ENCODE measurements around the gene ZNF750.

The ZNF750 gene

DNA sequence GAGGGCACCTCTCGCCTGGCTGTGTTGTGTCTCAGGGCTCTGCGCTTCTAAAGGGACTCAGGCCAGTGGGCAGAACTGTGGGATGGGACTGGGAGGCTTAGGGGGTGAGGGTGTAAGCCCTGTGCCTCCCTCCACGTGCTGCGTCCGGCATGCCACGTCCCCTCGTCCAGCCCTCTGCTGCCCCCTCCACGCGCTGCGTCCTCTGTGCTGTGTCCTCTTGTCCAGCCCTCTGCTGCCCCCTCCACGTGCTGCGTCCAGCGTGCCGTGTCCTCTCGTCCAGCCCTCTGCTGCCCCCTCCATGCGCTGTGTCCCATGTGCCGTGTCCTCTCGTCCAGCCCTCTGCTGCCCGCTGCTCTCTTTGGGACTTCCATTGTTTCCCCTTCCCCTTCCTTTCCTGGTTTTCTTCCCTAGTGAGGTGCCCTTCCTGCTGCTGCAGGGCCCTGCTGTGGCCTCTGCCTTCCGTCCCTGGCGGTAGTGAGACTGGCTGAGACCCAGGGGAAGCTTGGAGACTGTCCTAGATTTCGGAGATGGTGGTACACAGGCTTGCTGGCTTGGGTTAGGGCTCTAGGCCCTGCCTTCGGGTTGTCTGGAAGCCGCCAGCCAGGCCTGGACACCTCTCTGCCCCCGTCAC, 6.4 kb upstream of the ZNF750 start:
- TF ChIP-seq, protein P1, sequence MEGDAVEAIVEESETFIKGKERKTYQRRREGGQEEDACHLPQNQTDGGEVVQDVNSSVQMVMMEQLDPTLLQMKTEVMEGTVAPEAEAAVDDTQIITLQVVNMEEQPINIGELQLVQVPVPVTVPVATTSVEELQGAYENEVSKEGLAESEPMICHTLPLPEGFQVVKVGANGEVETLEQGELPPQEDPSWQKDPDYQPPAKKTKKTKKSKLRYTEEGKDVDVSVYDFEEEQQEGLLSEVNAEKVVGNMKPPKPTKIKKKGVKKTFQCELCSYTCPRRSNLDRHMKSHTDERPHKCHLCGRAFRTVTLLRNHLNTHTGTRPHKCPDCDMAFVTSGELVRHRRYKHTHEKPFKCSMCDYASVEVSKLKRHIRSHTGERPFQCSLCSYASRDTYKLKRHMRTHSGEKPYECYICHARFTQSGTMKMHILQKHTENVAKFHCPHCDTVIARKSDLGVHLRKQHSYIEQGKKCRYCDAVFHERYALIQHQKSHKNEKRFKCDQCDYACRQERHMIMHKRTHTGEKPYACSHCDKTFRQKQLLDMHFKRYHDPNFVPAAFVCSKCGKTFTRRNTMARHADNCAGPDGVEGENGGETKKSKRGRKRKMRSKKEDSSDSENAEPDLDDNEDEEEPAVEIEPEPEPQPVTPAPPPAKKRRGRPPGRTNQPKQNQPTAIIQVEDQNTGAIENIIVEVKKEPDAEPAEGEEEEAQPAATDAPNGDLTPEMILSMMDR (IDR thresholded peaks at IDR 0.05; ENCODE audit: insufficient read depth, low read depth, low read length, missing control alignments) = no peak
- H3K4me3 ChIP-seq (ENCODE audit: low read depth, low read length) = no peak overlapping the region
- no peak for DNase-seq (ENCODE audit: low read depth)

DNA sequence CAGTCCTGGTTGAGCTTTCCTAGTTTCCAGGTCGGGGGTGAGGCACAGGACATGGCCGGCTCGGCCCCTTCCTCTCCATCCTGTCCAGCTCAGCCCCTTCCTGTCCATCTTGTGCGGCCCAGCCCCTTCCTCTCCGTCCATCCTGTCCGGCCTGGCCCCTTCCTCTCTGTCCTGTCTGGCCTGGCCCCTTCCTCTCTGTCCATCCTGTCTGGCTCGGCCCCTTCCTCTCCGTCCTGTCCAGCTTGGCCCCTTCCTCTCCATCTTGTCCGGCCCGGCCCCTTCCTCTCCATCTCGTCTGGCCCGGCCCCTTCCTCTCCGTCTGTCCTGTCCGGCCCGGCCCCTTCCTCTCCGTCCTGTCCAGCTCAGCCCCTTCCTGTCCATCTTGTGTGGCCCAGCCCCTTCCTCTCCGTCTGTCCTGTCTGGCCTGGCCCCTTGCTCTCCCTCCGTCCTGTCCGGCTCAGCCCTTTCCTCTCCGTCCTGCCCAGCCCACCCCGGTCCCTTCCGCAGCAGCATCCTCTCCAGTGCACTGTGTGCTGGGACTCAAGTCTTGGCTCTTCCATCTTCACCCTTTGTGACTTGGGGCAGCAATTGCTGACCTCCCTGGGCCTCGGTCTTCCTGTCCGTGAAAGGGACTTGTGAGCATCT, 5.5 kb upstream of the ZNF750 start:
- DNase-seq (ENCODE audit: low read depth) = no peak
- H3K4me3 ChIP-seq (ENCODE audit: low read depth, low read length) = no peak overlapping the region
- TF ChIP-seq, protein P1 (IDR thresholded peaks at IDR 0.05; ENCODE audit: insufficient read depth, low read depth, low read length, missing control alignments) = no peak

DNA sequence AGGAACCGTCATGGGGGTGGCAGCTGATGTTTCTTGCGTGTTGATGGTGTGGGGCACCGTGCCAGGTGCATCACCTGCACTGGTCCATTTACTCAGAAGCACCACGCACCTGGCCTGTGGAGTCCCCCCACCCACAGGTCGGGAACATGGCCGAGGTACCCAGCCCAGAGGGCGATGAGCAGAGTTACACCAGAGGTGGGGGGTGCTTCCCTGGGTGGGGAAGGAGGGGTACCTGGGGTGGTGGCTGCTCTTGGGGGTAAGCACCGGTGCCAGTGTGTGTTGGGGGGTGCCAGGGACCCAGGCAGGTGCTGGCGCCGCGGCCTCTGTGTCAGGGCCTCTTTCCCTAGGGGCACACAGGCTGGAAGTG, 5.0 kb upstream of the ZNF750 start:
- DNase-seq (ENCODE audit: low read depth) = no peak
- no peak overlapping the region for H3K4me3 ChIP-seq (ENCODE audit: low read depth, low read length)
- TF ChIP-seq, protein P1 (IDR thresholded peaks at IDR 0.05; ENCODE audit: insufficient read depth, low read depth, low read length, missing control alignments) = no peak

DNA sequence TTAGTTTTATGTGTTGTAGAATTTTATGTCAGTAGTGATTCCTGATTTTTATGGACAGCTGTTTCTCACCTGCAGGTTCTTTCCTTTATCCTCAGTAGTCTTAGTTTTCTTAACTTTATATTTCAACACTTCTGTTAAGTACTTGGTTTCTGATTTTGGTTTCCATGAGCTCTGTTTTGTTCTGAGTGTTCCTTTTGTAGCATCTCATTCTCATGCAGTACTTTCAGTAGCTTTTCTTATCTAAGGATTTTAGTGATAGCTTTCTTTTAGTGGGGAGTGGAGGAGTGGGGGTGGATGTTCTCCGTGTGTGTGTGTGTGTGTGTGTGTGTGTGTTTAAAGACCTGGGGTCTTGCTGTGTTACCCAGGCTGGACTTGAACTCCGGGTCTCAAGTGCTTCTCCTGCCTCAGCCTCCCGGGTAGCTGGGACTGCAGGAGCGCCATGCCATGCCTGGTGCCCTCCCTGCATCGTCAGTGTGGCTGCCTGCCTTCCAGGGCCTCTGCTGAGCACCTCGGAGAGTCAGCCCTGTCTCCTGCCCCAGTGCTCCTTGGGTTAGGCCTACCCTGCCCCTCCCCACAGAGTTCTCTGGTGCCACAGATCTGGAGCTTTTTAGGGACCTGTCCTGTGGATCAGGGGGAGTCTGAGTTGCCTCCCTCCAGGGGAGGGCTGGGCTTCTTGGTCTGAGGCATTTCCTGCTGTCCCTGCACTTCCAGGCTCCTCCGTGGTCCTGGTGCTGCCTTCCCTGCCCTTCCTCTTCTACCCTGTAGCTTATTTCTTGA, 4.3 kb upstream of the ZNF750 start:
- TF ChIP-seq, protein P1 (IDR thresholded peaks at IDR 0.05; ENCODE audit: insufficient read depth, low read depth, low read length, missing control alignments) = no peak
- peak; percentile 46 for DNase-seq (ENCODE audit: low read depth)
- no peak overlapping the region for H3K4me3 ChIP-seq (ENCODE audit: low read depth, low read length)

DNA sequence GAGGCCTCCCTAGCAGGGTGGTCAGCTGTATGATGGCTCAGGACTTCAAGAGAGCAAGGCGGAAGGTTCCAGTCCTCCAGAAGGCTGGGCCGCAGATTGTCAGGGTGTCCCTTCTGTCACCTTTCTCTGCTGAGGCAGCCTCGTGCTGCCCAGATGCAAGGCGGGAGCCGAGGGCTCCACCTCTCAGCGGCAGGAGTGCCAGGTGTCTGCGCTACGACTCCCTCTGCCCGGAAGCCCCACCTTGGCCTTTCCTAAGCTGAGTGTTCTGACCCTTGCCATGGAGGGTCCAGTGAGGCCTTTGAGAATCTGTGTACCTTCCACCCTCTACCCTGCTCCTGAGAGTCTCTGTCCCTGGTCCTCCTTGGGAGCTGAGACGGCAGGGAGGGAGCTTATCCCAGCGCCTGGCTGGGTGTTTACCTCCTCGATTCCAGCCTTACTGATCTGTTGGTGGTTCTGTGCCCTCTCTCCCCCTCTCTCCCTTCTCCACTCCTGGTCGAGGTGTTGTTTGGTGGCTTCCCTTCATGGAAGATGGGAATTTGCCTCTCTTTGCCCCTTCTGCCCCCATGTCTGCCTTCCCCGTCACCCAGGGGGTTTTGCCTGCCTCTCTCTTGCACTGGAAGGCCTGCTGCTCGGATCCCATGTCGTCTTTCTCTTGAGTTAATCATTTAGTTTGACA, 2.2 kb upstream of the ZNF750 start:
- no peak overlapping the region for H3K4me3 ChIP-seq (ENCODE audit: low read depth, low read length)
- TF ChIP-seq, protein P1 (IDR thresholded peaks at IDR 0.05; ENCODE audit: insufficient read depth, low read depth, low read length, missing control alignments) = no peak
- DNase-seq (ENCODE audit: low read depth) = no peak

DNA sequence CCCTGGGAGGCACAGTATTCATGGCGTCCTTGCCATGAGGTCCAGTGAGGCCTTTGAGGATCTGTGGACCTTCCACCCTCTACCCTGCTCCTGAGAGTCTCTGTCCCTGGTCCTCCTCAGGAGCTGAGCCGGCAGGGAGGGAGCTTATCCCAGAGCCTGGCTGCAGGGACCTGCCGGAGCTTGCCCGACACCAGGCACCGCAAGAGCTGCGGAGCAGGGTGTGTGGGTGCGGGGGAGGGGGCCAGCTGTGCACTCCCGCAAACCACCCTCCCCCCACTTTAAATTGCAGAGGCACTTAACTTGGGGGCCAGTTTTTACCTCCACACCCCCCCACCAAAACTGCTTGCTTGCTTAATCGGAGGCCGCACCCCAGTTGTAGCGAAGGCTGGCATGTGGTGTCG, 609 bp upstream of the ZNF750 start:
- no peak for DNase-seq (ENCODE audit: low read depth)
- no peak overlapping the region for H3K4me3 ChIP-seq (ENCODE audit: low read depth, low read length)
- TF ChIP-seq, protein P1 (IDR thresholded peaks at IDR 0.05; ENCODE audit: insufficient read depth, low read depth, low read length, missing control alignments) = no peak
